GM21423 (cell line): Measurements from ENCODE around the gene CADM1.

Experiments used
- ATAC-seq: cut with Tn5 transposase; IDR thresholded peaks from one replicate; pipeline ENCODE4 v1.9.1; 2021; ENCODE audit warnings: mild to moderate bottlenecking, moderate library complexity; ENCODE audit not compliant: unreplicated experiment

The CADM1 gene

GRCh38 chr11:115257270-115257669 lies 246.9 kb downstream of the CADM1 start:
- no peak for ATAC-seq

GRCh38 chr11:115256397-115257197 lies 247.6 kb downstream of the CADM1 start:
- peak; percentile 80 for ATAC-seq

GRCh38 chr11:115255006-115255762 lies 249.0 kb downstream of the CADM1 start:
- no peak for ATAC-seq

- no peak for ATAC-seq
Measured at GRCh38 chr11:115251126-115251525, 253.1 kb downstream of the CADM1 start.

GRCh38 chr11:115249061-115249578 lies 255.1 kb downstream of the CADM1 start:
- no peak for ATAC-seq

- no peak for ATAC-seq
Measured at GRCh38 chr11:115247953-115248352, 256.3 kb downstream of the CADM1 start.

GRCh38 chr11:115247361-115247760 lies 256.9 kb downstream of the CADM1 start:
- ATAC-seq, result no peak

GRCh38 chr11:115244758-115245157 lies 259.5 kb downstream of the CADM1 start:
- no peak for ATAC-seq

GRCh38 chr11:115244296-115244695 lies 259.9 kb downstream of the CADM1 start:
- ATAC-seq, result no peak

- ATAC-seq, result no peak
Measured at GRCh38 chr11:115242982-115243381, 261.2 kb downstream of the CADM1 start.

- no peak for ATAC-seq
Measured at GRCh38 chr11:115241899-115242298, 262.3 kb downstream of the CADM1 start.

- ATAC-seq, result no peak
Measured at GRCh38 chr11:115238791-115239190, 265.4 kb downstream of the CADM1 start.

- no peak for ATAC-seq
Measured at GRCh38 chr11:115238086-115238485, 266.1 kb downstream of the CADM1 start.

- no peak for ATAC-seq
Measured at GRCh38 chr11:115237578-115237977, 266.6 kb downstream of the CADM1 start.

GRCh38 chr11:115234794-115235193 lies 269.4 kb downstream of the CADM1 start:
- ATAC-seq, result no peak

GRCh38 chr11:115226556-115226955 lies 277.7 kb downstream of the CADM1 start:
- no peak for ATAC-seq

GRCh38 chr11:115224551-115224950 lies 279.7 kb downstream of the CADM1 start:
- no peak for ATAC-seq

GRCh38 chr11:115222863-115223530 lies 281.2 kb downstream of the CADM1 start:
- ATAC-seq, result peak; percentile 28

- peak; percentile 94 for ATAC-seq
Measured at GRCh38 chr11:115222218-115222862, 281.9 kb downstream of the CADM1 start.

GRCh38 chr11:115221461-115222069 lies 282.6 kb downstream of the CADM1 start:
- ATAC-seq, result no peak
